Measurements from ENCODE around the gene S100A2.

DNA sequence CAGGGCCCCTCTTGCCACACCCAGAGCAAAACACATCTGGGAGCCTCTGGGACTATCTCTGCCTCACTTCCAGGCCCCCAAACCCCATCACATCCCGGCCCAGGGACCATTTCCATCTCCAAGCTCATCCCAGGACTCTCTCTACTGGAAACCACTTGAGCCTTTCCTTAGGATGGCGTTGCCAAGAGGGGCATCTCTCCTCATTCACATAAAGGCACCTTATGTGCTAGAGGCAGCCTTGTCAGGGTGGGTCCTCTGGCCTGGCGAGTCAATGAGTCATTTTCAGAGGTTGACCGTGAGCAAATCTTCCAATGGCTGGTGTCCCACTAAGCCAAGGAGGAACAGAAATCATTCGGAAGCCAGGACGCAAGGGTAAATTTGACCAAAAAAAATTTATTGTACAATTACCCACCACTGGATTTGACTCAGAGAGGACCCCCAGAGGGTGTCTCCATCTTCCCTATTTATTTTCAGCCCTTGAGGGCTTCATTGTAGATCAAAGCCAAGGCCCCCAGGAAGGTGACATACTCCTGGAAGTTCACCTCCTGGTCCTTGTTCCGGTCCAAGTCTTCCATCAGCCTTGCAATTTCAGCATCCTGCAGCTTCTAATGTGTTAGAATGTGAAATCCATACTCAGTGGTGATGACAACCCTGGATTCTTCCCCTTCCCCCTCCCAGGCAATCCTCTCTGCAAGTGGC, 31.3 kb downstream of the S100A2 start:
- TF ChIP-seq, protein P1, sequence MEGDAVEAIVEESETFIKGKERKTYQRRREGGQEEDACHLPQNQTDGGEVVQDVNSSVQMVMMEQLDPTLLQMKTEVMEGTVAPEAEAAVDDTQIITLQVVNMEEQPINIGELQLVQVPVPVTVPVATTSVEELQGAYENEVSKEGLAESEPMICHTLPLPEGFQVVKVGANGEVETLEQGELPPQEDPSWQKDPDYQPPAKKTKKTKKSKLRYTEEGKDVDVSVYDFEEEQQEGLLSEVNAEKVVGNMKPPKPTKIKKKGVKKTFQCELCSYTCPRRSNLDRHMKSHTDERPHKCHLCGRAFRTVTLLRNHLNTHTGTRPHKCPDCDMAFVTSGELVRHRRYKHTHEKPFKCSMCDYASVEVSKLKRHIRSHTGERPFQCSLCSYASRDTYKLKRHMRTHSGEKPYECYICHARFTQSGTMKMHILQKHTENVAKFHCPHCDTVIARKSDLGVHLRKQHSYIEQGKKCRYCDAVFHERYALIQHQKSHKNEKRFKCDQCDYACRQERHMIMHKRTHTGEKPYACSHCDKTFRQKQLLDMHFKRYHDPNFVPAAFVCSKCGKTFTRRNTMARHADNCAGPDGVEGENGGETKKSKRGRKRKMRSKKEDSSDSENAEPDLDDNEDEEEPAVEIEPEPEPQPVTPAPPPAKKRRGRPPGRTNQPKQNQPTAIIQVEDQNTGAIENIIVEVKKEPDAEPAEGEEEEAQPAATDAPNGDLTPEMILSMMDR (IDR thresholded peaks at IDR 0.05): no peak
- TF ChIP-seq ZFX (IDR thresholded peaks at IDR 0.05; ENCODE audit: borderline replicate concordance): no peak
